Neural crest cell (in vitro differentiated cells): ENCODE measurements around the gene LAMB1. TPM values are rescaled to one million over a fixed set of nuclear protein-coding genes. Genes with fewer than 3 reads are reported as not detected.

Experiments used
- DNase-seq: peaks from one replicate; pipeline ENCODE4 v3.0.0; 2021; ENCODE audit warnings: low read depth, mixed read lengths, low spot score
- H3K27ac Mint-ChIP-seq: one replicate; pipeline ENCODE4 v1.8.0; 2021; ENCODE audit warnings: mild to moderate bottlenecking, mixed read lengths; ENCODE audit not compliant: unreplicated experiment
- H3K27me3 Mint-ChIP-seq: 2 replicates; pipeline ENCODE4 v1.8.0; 2021; ENCODE audit warnings: low read depth, mild to moderate bottlenecking, mixed read lengths
- H3K36me3 Mint-ChIP-seq: 2 replicates; pipeline ENCODE4 v1.8.0; 2021; ENCODE audit warnings: low read depth, mild to moderate bottlenecking, mixed read lengths
- H3K4me1 Mint-ChIP-seq: 2 replicates; pipeline ENCODE4 v1.8.0; 2021; ENCODE audit warnings: mixed read lengths
- H3K4me3 Mint-ChIP-seq: one replicate; pipeline ENCODE4 v1.8.0; 2021; ENCODE audit warnings: mild to moderate bottlenecking, mixed read lengths
- H3K9me3 Mint-ChIP-seq: 2 replicates; pipeline ENCODE4 v1.8.0; 2021; ENCODE audit warnings: mixed read lengths
- total RNA-seq: library from RNA; stranded (reverse); gene quantifications from 2 replicates; pipeline ENCODE4 v1.2.1, GENCODE V29; 2021
- TF ChIP-seq, protein P1 (sequence below): fragments of 200-600 bp; sonication (generic); conservative IDR thresholded peaks from 2 replicates; pipeline ENCODE4 v1.5.0; 2021; ENCODE audit warnings: antibody characterized with exemption, mild to moderate bottlenecking

Gene LAMB1
- total RNA-seq, 1 donor from 2014 or later = 131 TPM

DNA sequence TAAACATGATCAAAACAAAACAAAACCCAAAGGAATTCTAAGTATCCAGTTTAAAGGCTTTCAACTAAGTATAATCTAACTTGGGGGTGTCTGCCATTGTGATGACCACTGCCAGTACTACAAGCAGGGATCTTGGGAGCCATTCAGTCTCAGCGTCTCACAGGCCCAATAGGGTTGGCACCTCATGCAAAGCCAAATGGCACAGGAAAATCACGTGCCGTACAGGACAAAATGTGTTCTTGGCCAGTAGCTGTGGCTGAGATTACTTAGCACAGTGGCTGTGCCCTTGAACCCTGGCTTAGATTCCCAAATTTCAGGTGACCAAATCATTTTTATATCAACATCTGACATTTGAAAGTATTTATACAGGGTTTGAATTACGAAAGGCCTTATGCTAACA, 62.0 kb downstream of the LAMB1 start:
- DNase-seq = no peak
- H3K4me1 Mint-ChIP-seq = peaks cover 21% of the 10 kb centered on the region
- H3K9me3 Mint-ChIP-seq = no peaks in the 10 kb centered on the region
- no peak overlapping the region for H3K4me3 Mint-ChIP-seq
- H3K36me3 Mint-ChIP-seq = peaks cover 42% of the 10 kb centered on the region
- no peaks in the 10 kb centered on the region for H3K27me3 Mint-ChIP-seq
- H3K27ac Mint-ChIP-seq = no peak overlapping the region
- TF ChIP-seq, protein P1, sequence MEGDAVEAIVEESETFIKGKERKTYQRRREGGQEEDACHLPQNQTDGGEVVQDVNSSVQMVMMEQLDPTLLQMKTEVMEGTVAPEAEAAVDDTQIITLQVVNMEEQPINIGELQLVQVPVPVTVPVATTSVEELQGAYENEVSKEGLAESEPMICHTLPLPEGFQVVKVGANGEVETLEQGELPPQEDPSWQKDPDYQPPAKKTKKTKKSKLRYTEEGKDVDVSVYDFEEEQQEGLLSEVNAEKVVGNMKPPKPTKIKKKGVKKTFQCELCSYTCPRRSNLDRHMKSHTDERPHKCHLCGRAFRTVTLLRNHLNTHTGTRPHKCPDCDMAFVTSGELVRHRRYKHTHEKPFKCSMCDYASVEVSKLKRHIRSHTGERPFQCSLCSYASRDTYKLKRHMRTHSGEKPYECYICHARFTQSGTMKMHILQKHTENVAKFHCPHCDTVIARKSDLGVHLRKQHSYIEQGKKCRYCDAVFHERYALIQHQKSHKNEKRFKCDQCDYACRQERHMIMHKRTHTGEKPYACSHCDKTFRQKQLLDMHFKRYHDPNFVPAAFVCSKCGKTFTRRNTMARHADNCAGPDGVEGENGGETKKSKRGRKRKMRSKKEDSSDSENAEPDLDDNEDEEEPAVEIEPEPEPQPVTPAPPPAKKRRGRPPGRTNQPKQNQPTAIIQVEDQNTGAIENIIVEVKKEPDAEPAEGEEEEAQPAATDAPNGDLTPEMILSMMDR = no peak

DNA sequence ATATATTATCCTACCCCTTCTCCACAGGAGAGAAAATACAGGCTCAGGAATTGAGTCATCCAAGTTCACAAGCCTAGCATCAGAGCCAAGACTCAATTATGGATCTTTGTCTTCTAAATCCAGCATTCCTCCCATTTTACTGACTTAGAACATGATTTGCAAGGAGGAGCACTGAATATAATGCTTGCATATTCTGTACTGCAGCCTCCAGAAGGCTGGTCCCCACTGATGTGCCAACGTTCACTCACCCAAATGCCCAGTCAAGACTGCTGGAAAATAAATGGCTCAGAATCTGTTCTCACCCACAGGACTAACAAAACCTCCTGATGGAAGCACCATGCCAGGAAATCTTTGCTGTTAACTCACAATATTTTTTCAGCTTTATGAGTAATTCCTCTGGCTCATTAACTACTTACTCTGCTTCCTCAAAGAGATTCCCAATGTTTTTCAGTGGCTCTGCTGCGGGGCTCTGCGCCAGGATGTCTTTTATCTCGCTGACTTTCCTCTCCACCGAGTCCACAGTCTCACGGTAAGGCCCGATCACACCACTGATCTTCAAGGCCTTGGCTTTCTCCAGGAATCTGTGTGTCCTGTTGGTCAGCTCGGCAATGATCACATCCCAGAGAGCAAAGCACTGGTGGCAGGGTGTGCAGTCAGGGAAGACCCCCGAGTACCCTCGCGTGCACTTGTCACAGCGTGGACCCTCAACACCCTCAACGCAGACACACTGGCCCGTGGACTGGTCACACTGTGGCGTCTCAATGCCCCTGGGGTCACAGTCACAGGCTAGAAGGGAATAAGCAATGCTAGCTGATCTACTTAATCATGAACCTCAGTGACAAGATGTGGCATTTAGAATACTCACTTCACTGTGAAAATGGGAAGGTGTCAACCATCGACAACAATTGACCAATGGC, 63.1 kb downstream of the LAMB1 start:
- Mint-ChIP-seq H3K27me3 (no peaks in the 10 kb centered on the region), H3K4me3 (no peak overlapping the region)

DNA sequence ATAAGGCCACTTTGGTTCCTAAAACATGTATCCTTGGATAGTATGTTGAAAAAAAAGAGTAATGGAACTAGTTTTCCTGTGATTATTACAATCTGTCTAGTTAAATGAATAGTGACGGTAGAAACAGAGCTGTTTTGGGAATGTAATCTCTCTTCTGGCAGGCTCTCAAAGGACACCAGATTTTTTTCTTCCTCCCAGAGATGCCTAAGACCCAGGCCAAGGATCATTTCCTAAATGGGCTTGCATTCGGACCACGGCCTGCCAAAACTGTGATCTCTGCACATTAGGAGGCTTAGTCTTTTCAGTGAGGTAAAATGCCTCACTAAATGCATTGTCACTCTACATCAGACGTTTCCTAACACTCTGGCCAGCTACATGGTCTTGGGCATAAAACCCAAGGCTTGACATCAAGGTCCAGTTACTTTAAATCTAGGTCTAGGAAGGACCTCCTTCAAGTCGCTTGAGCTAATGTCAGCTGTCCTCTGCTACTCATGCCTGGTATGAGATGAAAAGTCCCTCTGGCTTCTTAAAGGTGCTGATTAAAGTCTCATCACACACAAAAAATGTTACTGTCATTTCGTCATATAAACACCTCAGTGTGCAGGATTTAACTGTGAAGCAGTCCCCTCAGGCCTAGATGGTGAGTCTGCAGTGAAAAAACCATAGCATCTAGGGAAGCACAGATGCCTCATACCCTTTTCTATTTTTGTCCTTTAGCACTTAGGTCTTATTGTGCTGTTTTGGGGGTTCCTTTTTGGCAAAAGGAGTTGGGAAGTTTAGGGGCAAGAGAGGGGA, 64.3 kb downstream of the LAMB1 start:
- Mint-ChIP-seq H3K4me3 (no peak overlapping the region), H3K36me3 (peaks cover 35% of the 10 kb centered on the region), H3K27ac (no peak overlapping the region), H3K9me3 (no peaks in the 10 kb centered on the region), H3K27me3 (no peaks in the 10 kb centered on the region), H3K4me1 (peaks cover 19% of the 10 kb centered on the region)
- TF ChIP-seq, protein P1 = no peak
- no peak for DNase-seq

More for the DNA sequence above, 63.1 kb downstream of the LAMB1 start:
- peaks cover 14% of the 10 kb centered on the region for H3K4me1 Mint-ChIP-seq
- TF ChIP-seq, protein P1 = no peak
- DNase-seq = no peak
- no peaks in the 10 kb centered on the region for H3K9me3 Mint-ChIP-seq
- peak overlapping the region; percentile 87 for H3K27ac Mint-ChIP-seq
- peaks cover 37% of the 10 kb centered on the region for H3K36me3 Mint-ChIP-seq

DNA sequence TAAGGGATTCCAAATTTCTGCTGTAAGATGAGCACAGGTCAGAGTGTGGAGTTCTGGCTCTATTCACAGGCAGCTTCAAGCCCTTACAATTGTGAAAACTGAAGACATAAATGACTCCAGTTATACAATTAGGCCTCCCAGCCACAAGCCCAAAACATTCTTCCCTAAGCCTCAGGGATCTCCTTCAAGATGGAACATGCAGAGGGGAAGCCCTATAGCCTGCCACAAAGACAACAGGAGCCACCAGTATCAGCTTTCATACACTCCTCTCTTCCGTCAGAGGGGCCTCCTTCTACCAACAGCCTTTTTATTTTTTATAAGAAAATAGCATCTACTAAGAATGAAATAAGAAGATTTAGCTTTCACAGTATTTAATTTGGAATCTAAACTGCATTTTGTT, 65.4 kb downstream of the LAMB1 start:
- TF ChIP-seq, protein P1 = no peak
- Mint-ChIP-seq H3K36me3 (peaks cover 32% of the 10 kb centered on the region), H3K4me3 (no peak overlapping the region), H3K4me1 (peaks cover 30% of the 10 kb centered on the region), H3K27me3 (no peaks in the 10 kb centered on the region), H3K27ac (peak overlapping the region; percentile 19), H3K9me3 (no peaks in the 10 kb centered on the region)
- no peak for DNase-seq

DNA sequence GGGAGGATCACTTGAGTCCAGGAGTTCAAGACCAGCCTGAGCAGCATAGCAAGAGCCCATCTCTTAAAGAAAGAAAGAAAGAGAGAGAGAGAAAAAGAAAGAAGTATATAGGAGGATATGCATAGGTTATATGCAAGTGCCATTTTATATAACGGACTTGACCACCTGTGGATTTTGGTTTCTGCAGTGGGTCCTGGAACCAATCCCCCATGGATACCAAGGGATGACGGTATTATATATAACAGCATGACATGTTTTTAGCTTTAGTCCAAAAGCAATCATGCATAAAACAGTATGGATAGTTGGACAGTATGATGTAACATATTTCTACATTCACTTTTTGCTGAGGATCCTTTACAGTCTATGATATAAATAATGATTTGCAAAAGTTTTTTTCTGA, 66.6 kb downstream of the LAMB1 start:
- Mint-ChIP-seq H3K36me3 (peaks cover 34% of the 10 kb centered on the region), H3K27ac (no peak overlapping the region), H3K4me3 (no peak overlapping the region), H3K9me3 (no peaks in the 10 kb centered on the region), H3K27me3 (no peaks in the 10 kb centered on the region), H3K4me1 (peaks cover 39% of the 10 kb centered on the region)
- TF ChIP-seq, protein P1 = no peak
- no peak for DNase-seq
